ENCODE measurements around the gene LRP6. TPM values are rescaled to one million over a fixed set of nuclear protein-coding genes. Genes with fewer than 3 reads are reported as not detected.
A peak's percentile ranks its signal among the peaks of the same experiment; 100 is the strongest.

LRP6 gene
- total and polyA plus RNA-seq, 2 of the 13 experiments (the other 11 are each of a cell fraction or from before 2014, with no cell fraction given): 33.8 to 42.0 TPM

DNA sequence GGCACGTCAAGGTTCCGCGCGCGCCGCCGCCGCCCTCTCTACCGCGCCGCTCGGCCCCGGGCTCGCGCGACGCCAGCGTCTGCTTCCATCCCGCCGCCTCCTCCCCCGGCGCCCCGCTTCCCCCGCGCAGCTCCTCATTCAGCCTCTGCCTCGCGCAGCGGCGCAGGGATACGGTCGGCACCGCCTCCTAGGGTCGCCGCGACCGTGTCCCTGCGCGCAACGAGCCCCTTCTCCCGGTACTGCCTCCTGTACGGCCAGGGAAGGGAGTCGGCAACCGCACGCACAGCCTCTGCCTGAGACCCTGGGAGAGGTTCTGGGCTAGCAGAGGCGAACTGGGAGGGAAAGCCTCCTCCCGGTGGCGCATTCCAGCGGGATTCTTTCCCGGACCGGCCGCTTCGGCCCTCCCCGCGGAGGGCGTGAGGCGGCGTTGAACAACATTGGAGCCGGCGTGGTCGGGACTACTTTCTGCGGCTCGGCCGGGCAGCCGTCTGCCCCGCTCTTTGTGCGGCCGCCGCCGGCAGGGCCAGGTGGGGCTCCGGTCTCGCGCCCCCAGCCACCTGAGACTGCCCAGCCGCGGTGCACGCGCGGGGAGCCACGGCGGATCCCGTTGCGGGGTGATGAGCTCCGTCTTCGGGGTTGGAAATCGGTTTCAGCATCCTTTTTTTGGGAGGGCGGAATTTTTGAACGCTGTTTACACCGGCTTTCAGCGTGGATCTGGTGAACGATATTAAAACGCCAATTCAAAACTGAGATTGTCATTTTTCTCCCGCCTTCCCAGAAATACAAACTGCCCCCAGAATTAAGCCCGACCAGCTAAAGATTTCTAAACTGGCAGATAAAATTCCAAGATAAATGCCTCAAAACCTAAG, at the start of gene LRP6 (continued):
- peak; percentile 92; the same call in 1 of the 2 replicates for TF ChIP-seq NFE2L1 (CRISPR knock-in tag; IDR thresholded peaks at IDR 0.05; ENCODE audit: borderline replicate concordance)
- peak; percentile 100 for TF ChIP-seq SNAI1 (CRISPR knock-in tag; IDR thresholded peaks at IDR 0.05; ENCODE audit: borderline replicate concordance)
- TF ChIP-seq THYN1 (CRISPR knock-in tag; IDR thresholded peaks at IDR 0.05; ENCODE audit: borderline replicate concordance, low read depth): 0 out of 2 replicates have a peak, but pooled peaks have one; percentile 75
- peak; percentile 100 for TF ChIP-seq TAF1 (CRISPR knock-in tag; IDR thresholded peaks at IDR 0.05)
- TF ChIP-seq, protein P1, sequence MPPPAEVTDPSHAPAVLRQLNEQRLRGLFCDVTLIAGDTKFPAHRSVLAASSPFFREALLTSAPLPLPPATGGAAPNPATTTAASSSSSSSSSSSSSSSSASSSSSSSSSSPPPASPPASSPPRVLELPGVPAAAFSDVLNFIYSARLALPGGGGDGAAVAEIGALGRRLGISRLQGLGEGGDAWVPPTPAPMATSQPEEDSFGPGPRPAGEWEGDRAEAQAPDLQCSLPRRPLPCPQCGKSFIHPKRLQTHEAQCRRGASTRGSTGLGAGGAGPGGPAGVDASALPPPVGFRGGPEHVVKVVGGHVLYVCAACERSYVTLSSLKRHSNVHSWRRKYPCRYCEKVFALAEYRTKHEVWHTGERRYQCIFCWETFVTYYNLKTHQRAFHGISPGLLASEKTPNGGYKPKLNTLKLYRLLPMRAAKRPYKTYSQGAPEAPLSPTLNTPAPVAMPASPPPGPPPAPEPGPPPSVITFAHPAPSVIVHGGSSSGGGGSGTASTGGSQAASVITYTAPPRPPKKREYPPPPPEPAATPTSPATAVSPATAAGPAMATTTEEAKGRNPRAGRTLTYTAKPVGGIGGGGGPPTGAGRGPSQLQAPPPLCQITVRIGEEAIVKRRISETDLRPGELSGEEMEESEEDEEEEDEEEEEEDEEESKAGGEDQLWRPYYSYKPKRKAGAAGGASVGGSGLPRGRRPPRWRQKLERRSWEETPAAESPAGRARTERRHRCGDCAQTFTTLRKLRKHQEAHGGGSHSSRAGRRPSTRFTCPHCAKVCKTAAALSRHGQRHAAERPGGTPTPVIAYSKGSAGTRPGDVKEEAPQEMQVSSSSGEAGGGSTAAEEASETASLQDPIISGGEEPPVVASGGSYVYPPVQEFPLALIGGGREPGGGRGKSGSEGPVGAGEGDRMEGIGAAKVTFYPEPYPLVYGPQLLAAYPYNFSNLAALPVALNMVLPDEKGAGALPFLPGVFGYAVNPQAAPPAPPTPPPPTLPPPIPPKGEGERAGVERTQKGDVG (CRISPR knock-in tag; IDR thresholded peaks at IDR 0.05; ENCODE audit: borderline replicate concordance): peak; percentile 98
- TF ChIP-seq MAFF (IDR thresholded peaks at IDR 0.05; ENCODE audit: low read depth, low read length): no peak
- TF ChIP-seq, protein P2, sequence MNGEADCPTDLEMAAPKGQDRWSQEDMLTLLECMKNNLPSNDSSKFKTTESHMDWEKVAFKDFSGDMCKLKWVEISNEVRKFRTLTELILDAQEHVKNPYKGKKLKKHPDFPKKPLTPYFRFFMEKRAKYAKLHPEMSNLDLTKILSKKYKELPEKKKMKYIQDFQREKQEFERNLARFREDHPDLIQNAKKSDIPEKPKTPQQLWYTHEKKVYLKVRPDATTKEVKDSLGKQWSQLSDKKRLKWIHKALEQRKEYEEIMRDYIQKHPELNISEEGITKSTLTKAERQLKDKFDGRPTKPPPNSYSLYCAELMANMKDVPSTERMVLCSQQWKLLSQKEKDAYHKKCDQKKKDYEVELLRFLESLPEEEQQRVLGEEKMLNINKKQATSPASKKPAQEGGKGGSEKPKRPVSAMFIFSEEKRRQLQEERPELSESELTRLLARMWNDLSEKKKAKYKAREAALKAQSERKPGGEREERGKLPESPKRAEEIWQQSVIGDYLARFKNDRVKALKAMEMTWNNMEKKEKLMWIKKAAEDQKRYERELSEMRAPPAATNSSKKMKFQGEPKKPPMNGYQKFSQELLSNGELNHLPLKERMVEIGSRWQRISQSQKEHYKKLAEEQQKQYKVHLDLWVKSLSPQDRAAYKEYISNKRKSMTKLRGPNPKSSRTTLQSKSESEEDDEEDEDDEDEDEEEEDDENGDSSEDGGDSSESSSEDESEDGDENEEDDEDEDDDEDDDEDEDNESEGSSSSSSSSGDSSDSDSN (CRISPR knock-in tag; IDR thresholded peaks at IDR 0.05): peak; percentile 99
- TF ChIP-seq FOXK1 (CRISPR knock-in tag; IDR thresholded peaks at IDR 0.05; ENCODE audit: borderline replicate concordance, low read depth): peak; percentile 96
- TF ChIP-seq NAIF1 (CRISPR knock-in tag; IDR thresholded peaks at IDR 0.05; ENCODE audit: borderline replicate concordance): peak; percentile 94; the same call in 1 of the 2 replicates
- TF ChIP-seq, protein P3, sequence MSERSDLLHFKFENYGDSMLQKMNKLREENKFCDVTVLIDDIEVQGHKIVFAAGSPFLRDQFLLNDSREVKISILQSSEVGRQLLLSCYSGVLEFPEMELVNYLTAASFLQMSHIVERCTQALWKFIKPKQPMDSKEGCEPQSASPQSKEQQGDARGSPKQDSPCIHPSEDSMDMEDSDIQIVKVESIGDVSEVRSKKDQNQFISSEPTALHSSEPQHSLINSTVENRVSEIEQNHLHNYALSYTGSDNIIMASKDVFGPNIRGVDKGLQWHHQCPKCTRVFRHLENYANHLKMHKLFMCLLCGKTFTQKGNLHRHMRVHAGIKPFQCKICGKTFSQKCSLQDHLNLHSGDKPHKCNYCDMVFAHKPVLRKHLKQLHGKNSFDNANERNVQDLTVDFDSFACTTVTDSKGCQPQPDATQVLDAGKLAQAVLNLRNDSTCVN (CRISPR knock-in tag; IDR thresholded peaks at IDR 0.05; ENCODE audit: borderline replicate concordance): peak; percentile 81
- TF ChIP-seq PTBP1 (IDR thresholded peaks at IDR 0.05; ENCODE audit: low read depth, low read length, poor library complexity, severe bottlenecking): no peak
- peak; percentile 98 for TF ChIP-seq XRCC5 (optimal IDR thresholded peaks at IDR 0.05; ENCODE audit: low read length)
- TF ChIP-seq RBFOX2 (IDR thresholded peaks at IDR 0.05; ENCODE audit: low read depth, low read length): peak; percentile 92
- TF ChIP-seq, protein P4, sequence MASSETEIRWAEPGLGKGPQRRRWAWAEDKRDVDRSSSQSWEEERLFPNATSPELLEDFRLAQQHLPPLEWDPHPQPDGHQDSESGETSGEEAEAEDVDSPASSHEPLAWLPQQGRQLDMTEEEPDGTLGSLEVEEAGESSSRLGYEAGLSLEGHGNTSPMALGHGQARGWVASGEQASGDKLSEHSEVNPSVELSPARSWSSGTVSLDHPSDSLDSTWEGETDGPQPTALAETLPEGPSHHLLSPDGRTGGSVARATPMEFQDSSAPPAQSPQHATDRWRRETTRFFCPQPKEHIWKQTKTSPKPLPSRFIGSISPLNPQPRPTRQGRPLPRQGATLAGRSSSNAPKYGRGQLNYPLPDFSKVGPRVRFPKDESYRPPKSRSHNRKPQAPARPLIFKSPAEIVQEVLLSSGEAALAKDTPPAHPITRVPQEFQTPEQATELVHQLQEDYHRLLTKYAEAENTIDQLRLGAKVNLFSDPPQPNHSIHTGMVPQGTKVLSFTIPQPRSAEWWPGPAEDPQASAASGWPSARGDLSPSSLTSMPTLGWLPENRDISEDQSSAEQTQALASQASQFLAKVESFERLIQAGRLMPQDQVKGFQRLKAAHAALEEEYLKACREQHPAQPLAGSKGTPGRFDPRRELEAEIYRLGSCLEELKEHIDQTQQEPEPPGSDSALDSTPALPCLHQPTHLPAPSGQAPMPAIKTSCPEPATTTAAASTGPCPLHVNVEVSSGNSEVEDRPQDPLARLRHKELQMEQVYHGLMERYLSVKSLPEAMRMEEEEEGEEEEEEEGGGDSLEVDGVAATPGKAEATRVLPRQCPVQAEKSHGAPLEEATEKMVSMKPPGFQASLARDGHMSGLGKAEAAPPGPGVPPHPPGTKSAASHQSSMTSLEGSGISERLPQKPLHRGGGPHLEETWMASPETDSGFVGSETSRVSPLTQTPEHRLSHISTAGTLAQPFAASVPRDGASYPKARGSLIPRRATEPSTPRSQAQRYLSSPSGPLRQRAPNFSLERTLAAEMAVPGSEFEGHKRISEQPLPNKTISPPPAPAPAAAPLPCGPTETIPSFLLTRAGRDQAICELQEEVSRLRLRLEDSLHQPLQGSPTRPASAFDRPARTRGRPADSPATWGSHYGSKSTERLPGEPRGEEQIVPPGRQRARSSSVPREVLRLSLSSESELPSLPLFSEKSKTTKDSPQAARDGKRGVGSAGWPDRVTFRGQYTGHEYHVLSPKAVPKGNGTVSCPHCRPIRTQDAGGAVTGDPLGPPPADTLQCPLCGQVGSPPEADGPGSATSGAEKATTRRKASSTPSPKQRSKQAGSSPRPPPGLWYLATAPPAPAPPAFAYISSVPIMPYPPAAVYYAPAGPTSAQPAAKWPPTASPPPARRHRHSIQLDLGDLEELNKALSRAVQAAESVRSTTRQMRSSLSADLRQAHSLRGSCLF (CRISPR knock-in tag; IDR thresholded peaks at IDR 0.05; ENCODE audit: borderline replicate concordance): peak; percentile 62; the same call in 1 of the 2 replicates
- no peak for TF ChIP-seq TBP (CRISPR knock-in tag; IDR thresholded peaks at IDR 0.05)

Data from HepG2 (cell line).